T-helper 1 cell treated with Interleukin-12 subunit alpha and Interleukin-12 subunit beta and Interleukin-4 antibody, amounts not matched to agents 30 ng/mL and 1 ng/mL, for 36 hours (primary cell): ENCODE results near the gene ARPP21. TPM values are rescaled to one million over a fixed set of nuclear protein-coding genes. Genes with fewer than 3 reads are reported as not detected.

Experiments used
- intact Hi-C: fragments of 100-400 bp; cut with micrococcal nuclease; formaldehyde crosslinking; loops from one replicate; pipeline ENCODE4 v1.15.1; 2024
- total RNA-seq: library from RNA; stranded (reverse); gene quantifications from 2 replicates; pipeline ENCODE4 v1.2.3, GENCODE V29; 2022

Gene ARPP21
- total RNA-seq, 1 donor from 2014 or later = not detected

GRCh38 chr3:35641920-35642527 lies 2.7 kb downstream of the ARPP21 start:
- intact Hi-C loops = no loop called here

- intact Hi-C loops = no loop called here
These were observed 4.2 kb downstream of the ARPP21 start for GRCh38 chr3:35643495-35643894.

GRCh38 chr3:35644451-35644850 lies 5.1 kb downstream of the ARPP21 start:
- intact Hi-C loops = no loop called here

- intact Hi-C loops = no loop called here
These were observed 5.9 kb downstream of the ARPP21 start for GRCh38 chr3:35645189-35645588.

GRCh38 chr3:35646081-35646480 lies 6.8 kb downstream of the ARPP21 start:
- intact Hi-C loops = no loop called here

GRCh38 chr3:35647461-35647860 lies 8.1 kb downstream of the ARPP21 start:
- intact Hi-C loops = no loop called here

GRCh38 chr3:35648347-35648746 lies 9.0 kb downstream of the ARPP21 start:
- intact Hi-C loops = no loop called here

- intact Hi-C loops = no loop called here
These were observed 10.1 kb downstream of the ARPP21 start for GRCh38 chr3:35649405-35649804.

- intact Hi-C loops = no loop called here
These were observed 12.1 kb downstream of the ARPP21 start for GRCh38 chr3:35651426-35651825.

GRCh38 chr3:35651851-35652250 lies 12.5 kb downstream of the ARPP21 start:
- intact Hi-C loops = no loop called here

GRCh38 chr3:35653347-35653746 lies 14.0 kb downstream of the ARPP21 start:
- intact Hi-C loops = no loop called here

GRCh38 chr3:35654476-35654875 lies 15.2 kb downstream of the ARPP21 start:
- intact Hi-C loops = no loop called here

GRCh38 chr3:35658686-35659085 lies 19.4 kb downstream of the ARPP21 start:
- intact Hi-C loops = no loop called here

- intact Hi-C loops = no loop called here
These were observed 20.4 kb downstream of the ARPP21 start for GRCh38 chr3:35659768-35660167.

- intact Hi-C loops = no loop called here
These were observed 24.1 kb downstream of the ARPP21 start for GRCh38 chr3:35663471-35663870.

GRCh38 chr3:35664460-35664919 lies 25.2 kb downstream of the ARPP21 start:
- intact Hi-C loops = no loop called here

GRCh38 chr3:35665390-35666055 lies 26.2 kb downstream of the ARPP21 start:
- intact Hi-C loops = no loop called here

- intact Hi-C loops = no loop called here
These were observed 27.6 kb downstream of the ARPP21 start for GRCh38 chr3:35666888-35667287.

- intact Hi-C loops = no loop called here
These were observed 31.2 kb downstream of the ARPP21 start for GRCh38 chr3:35670408-35670965.

GRCh38 chr3:35671483-35671882 lies 32.2 kb downstream of the ARPP21 start:
- intact Hi-C loops = no loop called here

- intact Hi-C loops = no loop called here
These were observed 33.7 kb downstream of the ARPP21 start for GRCh38 chr3:35673017-35673416.

GRCh38 chr3:35674451-35675109 lies 35.3 kb downstream of the ARPP21 start:
- intact Hi-C loops = no loop called here
